A549 (cell line): ENCODE measurements around the gene PGAP3. TPM values are rescaled to one million over a fixed set of nuclear protein-coding genes. Genes with fewer than 3 reads are reported as not detected.

Source experiments
- ATAC-seq, 2 experiments: fragments of 200-7000 bp in 1 of 2; fragments of >200 bp in 1 of 2; cut with Nextera tagmentation in 1 of 2; cut with Tn5 transposase in 1 of 2; 3 replicates each; pipeline versions ENCODE4 v1.8.0 to v1.9.1; 2018 to 2020; ENCODE audit warnings: mild to moderate bottlenecking in 1 of 2, moderate library complexity in 1 of 2
- CTCF ChIA-PET: fragments of 300-600 bp; sonication (Branson Sonifier 250); formaldehyde crosslinking; extraction: SDS; loops from one replicate; lab custom pipeline; 2021; ENCODE audit warnings: antibody characterized with exemption, inconsistent platforms; lab: Yijun Ruan, JAX
- POLR2A ChIA-PET: fragments of 350-600 bp; formaldehyde crosslinking; extraction: SDS; loops from one replicate; lab custom pipeline; 2021; ENCODE audit warnings: antibody characterized with exemption, inconsistent platforms; lab: Yijun Ruan, JAX
- DNase-seq, 2 experiments: peaks; one replicate each; pipeline versions ENCODE4 v3.0.0 to v3.0.0-alpha.2; 2011 to 2016; ENCODE audit warnings: low read depth in 1 of 2, low spot score in 1 of 2
- FAIRE-seq: peaks from 2 replicates; lab custom pipeline; 2011; peaks lifted over from hg19 to GRCh38; lab: Jason Lieb, UNC
- H3K27ac ChIP-seq, 2 experiments: fragments of >200 bp; sonication (Bioruptor Twin); formaldehyde crosslinking; 3 replicates each; pipeline ENCODE4 v1.5.1; 2016 to 2017
- H3K4me1 ChIP-seq: fragments of >200 bp; sonication (Bioruptor Twin); formaldehyde crosslinking; 3 replicates; pipeline ENCODE4 v1.6.1; 2016
- H3K4me2 ChIP-seq: fragments of >200 bp; sonication (Bioruptor Twin); formaldehyde crosslinking; 3 replicates; pipeline ENCODE4 v1.6.1; 2016
- H3K4me3 ChIP-seq: fragments of >200 bp; sonication (Bioruptor Twin); formaldehyde crosslinking; 3 replicates; pipeline ENCODE4 v1.5.1; 2016
- H3K9me3 ChIP-seq: fragments of >200 bp; sonication (Bioruptor Twin); formaldehyde crosslinking; 3 replicates; pipeline ENCODE4 v1.6.1; 2016
- CBX8 ChIP-seq: fragments of 200-600 bp; sonication (generic); IDR thresholded peaks from 2 replicates; pipeline ENCODE4 v1.6.1; 2016
- CHD4 ChIP-seq: fragments of 200-600 bp; sonication (generic); IDR thresholded peaks from 2 replicates; pipeline ENCODE4 v1.6.1; 2016; ENCODE audit warnings: antibody characterized with exemption, mild to moderate bottlenecking, borderline replicate concordance
- CTCF ChIP-seq: fragments of >200 bp; sonication (Bioruptor Twin); formaldehyde crosslinking; IDR thresholded peaks from 3 replicates; pipeline ENCODE4 v1.5.1; 2016
- E2F6 ChIP-seq: IDR thresholded peaks from 2 replicates; pipeline ENCODE4 v1.6.1; 2012; ENCODE audit warnings: low read depth, borderline replicate concordance
- EHF ChIP-seq: fragments of 250-450 bp; sonication (Bioruptor Pico); IDR thresholded peaks from 2 replicates; pipeline ENCODE4 v1.5.0; 2020; ENCODE audit warnings: mild to moderate bottlenecking
- EHMT2 ChIP-seq: fragments of 200-600 bp; sonication (generic); IDR thresholded peaks from 2 replicates; pipeline ENCODE4 v1.6.1; 2016; ENCODE audit warnings: antibody characterized with exemption, low read depth, mild to moderate bottlenecking, moderate library complexity
- EP300 ChIP-seq, 2 experiments: fragments of >200 bp; sonication (Bioruptor Twin); formaldehyde crosslinking; IDR thresholded peaks; 2 replicates in 1 of 2; 3 replicates in 1 of 2; pipeline ENCODE4 v1.6.1; 2016 to 2017
- ESRRA ChIP-seq: fragments of 150-350 bp; IDR thresholded peaks from 2 replicates; pipeline ENCODE4 v1.6.1; 2014; ENCODE audit warnings: mild to moderate bottlenecking, low read length, borderline replicate concordance
- FOSB ChIP-seq: fragments of 250-450 bp; sonication (Bioruptor Pico); IDR thresholded peaks from 2 replicates; pipeline ENCODE4 v1.5.0; 2020; ENCODE audit warnings: mild to moderate bottlenecking, moderate library complexity
- HDAC2 ChIP-seq: fragments of 200-600 bp; sonication (generic); IDR thresholded peaks from 2 replicates; pipeline ENCODE4 v1.6.1; 2016
- HOXA7 ChIP-seq: fragments of 250-450 bp; sonication (Bioruptor Pico); IDR thresholded peaks from 2 replicates; pipeline ENCODE4 v1.5.0; 2020; ENCODE audit warnings: mild to moderate bottlenecking, moderate library complexity
- HOXB5 ChIP-seq: fragments of 250-450 bp; sonication (Bioruptor Pico); IDR thresholded peaks from 2 replicates; pipeline ENCODE4 v1.5.0; 2020; ENCODE audit warnings: mild to moderate bottlenecking, moderate library complexity
- JUN ChIP-seq, 2 experiments: fragments of >200 bp; sonication (Bioruptor Twin); formaldehyde crosslinking; IDR thresholded peaks; 2 replicates in 1 of 2; 3 replicates in 1 of 2; pipeline ENCODE4 v1.6.1; 2016 to 2017
- KDM1A ChIP-seq: fragments of 200-600 bp; sonication (generic); IDR thresholded peaks from 2 replicates; pipeline ENCODE4 v1.6.1; 2016; ENCODE audit warnings: low read depth, mild to moderate bottlenecking
- KDM5A ChIP-seq: fragments of 200-600 bp; sonication (generic); IDR thresholded peaks from 2 replicates; pipeline ENCODE4 v1.6.1; 2016; ENCODE audit warnings: antibody characterized with exemption, mild to moderate bottlenecking
- MAFK ChIP-seq: fragments of 450-650 bp; IDR thresholded peaks from 2 replicates; pipeline ENCODE4 v1.6.1; 2014; ENCODE audit not compliant: partially characterized antibody
- MAZ ChIP-seq: fragments of 150-350 bp; IDR thresholded peaks from 2 replicates; pipeline ENCODE4 v1.6.1; 2014; ENCODE audit warnings: antibody characterized with exemption, low read depth, low read length, borderline replicate concordance
- MYC ChIP-seq: IDR thresholded peaks from 2 replicates; pipeline ENCODE4 v1.6.1; 2012; ENCODE audit warnings: mild to moderate bottlenecking, inconsistent platforms, low read length, improper control_type of control experiment, borderline replicate concordance
- NFE2L2 ChIP-seq: fragments of 150-350 bp; conservative IDR thresholded peaks from 2 replicates; pipeline ENCODE4 v1.6.1; 2014; ENCODE audit warnings: low read length
- NR3C1 ChIP-seq: fragments of >200 bp; sonication (Bioruptor Twin); formaldehyde crosslinking; IDR thresholded peaks from 3 replicates; pipeline ENCODE4 v1.6.1; 2017
- RAD21 ChIP-seq, 2 experiments: fragments of >200 bp in 1 of 2; sonication (Bioruptor Twin) in 1 of 2; formaldehyde crosslinking in 1 of 2; IDR thresholded peaks in 1 of 2; conservative IDR thresholded peaks in 1 of 2; 2 replicates in 1 of 2; 3 replicates in 1 of 2; pipeline ENCODE4 v1.6.1; 2012 to 2018; ENCODE audit warnings: inconsistent platforms in 1 of 2
- RARB ChIP-seq: fragments of 250-450 bp; sonication (Bioruptor Pico); IDR thresholded peaks from 2 replicates; pipeline ENCODE4 v1.8.0; 2021; ENCODE audit warnings: mild to moderate bottlenecking, moderate library complexity
- TP53 ChIP-seq: fragments of 250-450 bp; sonication (Bioruptor Pico); IDR thresholded peaks from 2 replicates; pipeline ENCODE4 v1.5.0; 2021; ENCODE audit warnings: mild to moderate bottlenecking, moderate library complexity
- ZNF302 ChIP-seq: fragments of 250-450 bp; sonication (Bioruptor Pico); IDR thresholded peaks from 2 replicates; pipeline ENCODE4 v1.9.0; 2021; ENCODE audit warnings: inconsistent platforms, mild to moderate bottlenecking, moderate library complexity
- WGBS: methylation state at CpG from one replicate; pipeline ENCODE4 v1.1.6; 2017; ENCODE audit errors: missing lambda C conversion rate; 5-methylcytosine and 5-hydroxymethylcytosine counted together
- polyA plus RNA-seq, 4 experiments: library from polyadenylated mRNA; depleted of rRNA in 3 of 4; stranded (reverse); fragments of >200 nt; fragmentation: RNase III in 1 of 4; extraction: RNeasy Plus Mini Kit Qiagen cat#74134 plus additional on column Dnase treatment in 1 of 4; gene quantifications; 2 replicates in 3 of 4; 3 replicates in 1 of 4; pipeline ENCODE4 v1.2.3, GENCODE V29; 2011 to 2017

The PGAP3 gene
- polyA plus RNA-seq, 2 of the 4 experiments (the other 2 are of a cell fraction): 7.3 to 8.5 TPM

GRCh38 chr17:39674179-39674578 lies 13.7 kb downstream of the PGAP3 start:
- no peak overlapping the region for H3K27ac ChIP-seq
- ChIA-PET CTCF (interaction anchor here (9.2 to 50.7 kb wide), 3 partner anchors 15 to 56 kb away, joined by 61 to 1391 read pairs (median 236); partner anchors contain the start of genes ERBB2, MIEN1, PGAP3 and PPP1R1B), POLR2A (interaction anchor here (1.3 kb wide), 1 partner anchor 14 kb away, joined by 3 read pairs; the partner anchor contains the start of gene PGAP3)
- TF ChIP-seq KDM5A: no peak
- no peak for TF ChIP-seq HOXA7 (CRISPR knock-in tag)
- DNase-seq (no peak), FAIRE-seq (no peak), ATAC-seq (no peak)
- WGBS: 65% methylated on average over 5 of the region's 5 CpGs
- peaks cover 21% of the 10 kb centered on the region; the same call in 2 of the 3 replicates for H3K4me1 ChIP-seq
- no peaks in the 10 kb centered on the region for H3K9me3 ChIP-seq
- no peak overlapping the region for H3K4me3 ChIP-seq
- H3K4me2 ChIP-seq: no peak overlapping the region

GRCh38 chr17:39673335-39674081 lies 14.3 kb downstream of the PGAP3 start:
- no peak overlapping the region for H3K4me2 ChIP-seq
- 64% methylated on average over 10 of the region's 13 CpGs for WGBS
- H3K4me3 ChIP-seq: no peak overlapping the region
- POLR2A ChIA-PET: interaction anchor here (1.3 kb wide), 1 partner anchor 15 kb away, joined by 3 read pairs; the partner anchor contains the start of gene PGAP3
- DNase-seq (no peak), ATAC-seq (no peak), FAIRE-seq (no peak)
- CTCF ChIA-PET: interaction anchor here (1.5 to 50.7 kb wide), 7 partner anchors 12 to 126 kb away, joined by 3 to 1391 read pairs (median 24); partner anchors contain the start of genes ERBB2, MIEN1, PGAP3 and PPP1R1B
- H3K4me1 ChIP-seq: peaks cover 20% of the 10 kb centered on the region; the same call in 2 of the 3 replicates
- H3K27ac ChIP-seq: no peak overlapping the region
- H3K9me3 ChIP-seq: no peaks in the 10 kb centered on the region
- TF ChIP-seq EP300 (IDR thresholded peaks at IDR 0.05) (no peak), MAFK (peak; percentile 24), CHD4 (no peak), CTCF (no peak), FOSB (CRISPR knock-in tag) (no peak), JUN (IDR thresholded peaks at IDR 0.05) (no peak), NFE2L2 (no peak), RAD21 (conservative IDR thresholded peaks at IDR 0.05 in 1 of 2, IDR thresholded peaks at IDR 0.05 in 1 of 2) (no peak)
- TF ChIP-seq, all 56 proteins: peak for 1

DNA sequence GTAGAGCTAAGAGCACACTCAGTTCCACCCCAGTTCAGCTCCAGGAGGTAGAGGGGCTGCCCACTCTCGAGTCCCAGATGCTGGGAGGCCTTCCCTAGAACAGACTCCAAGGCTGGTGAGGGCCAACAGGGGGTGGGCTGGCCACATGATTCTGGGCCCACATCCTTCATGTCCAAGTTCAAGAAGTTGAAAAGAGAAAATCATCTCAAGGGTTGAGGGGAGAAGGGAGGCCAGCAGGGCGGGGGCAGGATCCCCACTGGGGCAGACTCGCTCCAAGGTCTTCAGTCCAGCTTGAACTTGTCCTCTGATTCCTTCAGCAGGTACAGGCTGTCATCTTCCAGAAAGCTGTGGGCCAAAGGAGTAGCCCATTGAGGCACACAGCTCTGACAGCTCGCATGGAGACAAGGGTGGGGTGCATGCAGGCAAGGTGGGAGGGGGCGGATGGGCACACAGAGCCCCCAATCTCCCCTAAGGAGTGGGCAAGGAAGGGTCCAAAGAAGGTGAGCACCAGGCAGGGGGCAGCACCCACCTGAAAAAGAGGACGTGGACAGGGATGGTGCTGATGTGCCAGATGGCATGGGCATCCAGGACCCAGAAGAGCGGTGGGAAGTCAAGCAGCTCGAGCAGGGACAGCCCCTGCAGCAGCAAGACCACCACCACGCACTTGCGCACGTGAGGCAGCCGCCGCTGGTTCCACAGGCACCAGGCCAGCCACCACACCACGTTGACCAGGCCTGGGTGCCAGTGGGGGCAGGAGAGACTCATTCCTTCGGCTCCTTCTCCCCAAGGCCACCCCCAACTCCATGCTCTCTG lies 15.1 kb downstream of the PGAP3 start:
- WGBS: 70% methylated on average over 13 of the region's 15 CpGs
- FAIRE-seq (no peak), DNase-seq (no peak), ATAC-seq (peak in 1 of 2 experiments; percentile 2; a peak in 2 of 6 replicates)
- Histone ChIP-seq H3K9me3 (no peaks in the 10 kb centered on the region), H3K4me3 (no peak overlapping the region), H3K4me1 (peaks cover 20% of the 10 kb centered on the region; the same call in 2 of the 3 replicates)
- CTCF ChIA-PET: interaction anchor here (0.6 to 50.7 kb wide), 11 partner anchors 11 to 125 kb away, joined by 3 to 1391 read pairs (median 8); partner anchors contain the start of genes ERBB2, MIEN1, PGAP3 and PPP1R1B
- POLR2A ChIA-PET: interaction anchor here (1.0 to 1.3 kb wide), 2 partner anchors 15 kb away, joined by 3 read pairs; partner anchors contain the start of gene PGAP3
- TF ChIP-seq MYC (no peak), ZNF302 (CRISPR knock-in tag) (no peak), ESRRA (no peak), RAD21 (conservative IDR thresholded peaks at IDR 0.05 in 1 of 2, IDR thresholded peaks at IDR 0.05 in 1 of 2) (no peak; a peak in 1 of 5 replicates), HDAC2 (no peak), MAZ (no peak), E2F6 (no peak), HOXB5 (CRISPR knock-in tag) (no peak), KDM1A (no peak), TP53 (CRISPR knock-in tag) (no peak), EP300 (IDR thresholded peaks at IDR 0.05) (no peak), EHMT2 (no peak), NR3C1 (no peak), RARB (CRISPR knock-in tag) (no peak), EHF (CRISPR knock-in tag) (no peak), CBX8 (no peak)
- TF ChIP-seq, all 56 proteins: peak for 0
- H3K27ac ChIP-seq: no peak overlapping the region
- H3K4me2 ChIP-seq: no peak overlapping the region
